Kidney (tissue), 14 donors: ENCODE data around the gene SYT7. TPM values are rescaled to one million over a fixed set of nuclear protein-coding genes. Genes with fewer than 3 reads are reported as not detected.

Source experiments
- DNase-seq, 5 donors: peaks; one replicate each; pipeline ENCODE4 v3.0.0-alpha.2; 2013 to 2020
- FAIRE-seq: peaks from 2 replicates; lab custom pipeline; 2012; peaks lifted over from hg19 to GRCh38; lab: Jason Lieb, UNC
- H3K27ac ChIP-seq, 2 donors: one replicate each; pipeline ENCODE4 v1.7.0; 2013; ENCODE audit warnings: low read depth in 2 of 2, low read length in 2 of 2, inconsistent platforms in 1 of 2
- H3K27me3 ChIP-seq: one replicate; pipeline ENCODE4 v1.7.1; 2013; ENCODE audit warnings: low read length, inconsistent platforms; ENCODE audit not compliant: control insufficient read depth, insufficient read depth
- H3K36me3 ChIP-seq, 3 donors: one replicate each; pipeline versions ENCODE4 v1.7.0 to v1.7.1; 2013; ENCODE audit warnings: low read length in 3 of 3, control low read depth in 1 of 3, inconsistent platforms in 1 of 3; ENCODE audit not compliant: insufficient read depth in 3 of 3, control insufficient read depth in 2 of 3
- H3K4me1 ChIP-seq, 3 donors: one replicate each; pipeline versions ENCODE4 v1.7.0 to v1.7.1; 2013; ENCODE audit warnings: low read length in 3 of 3, inconsistent platforms in 1 of 3, low read depth in 1 of 3; ENCODE audit not compliant: control insufficient read depth in 2 of 3, insufficient read depth in 2 of 3
- H3K4me3 ChIP-seq, 3 donors: one replicate each; pipeline versions ENCODE4 v1.7.0 to v1.8.1; 2013; ENCODE audit warnings: low read length in 3 of 3, control low read depth in 1 of 3, inconsistent platforms in 1 of 3
- H3K9ac ChIP-seq, 3 donors: one replicate each; pipeline versions ENCODE4 v1.7.0 to v1.7.1; 2013; ENCODE audit warnings: low read length in 3 of 3, control low read depth in 1 of 3, inconsistent platforms in 1 of 3
- H3K9me3 ChIP-seq, 3 donors: one replicate each; pipeline versions ENCODE4 v1.7.0 to v1.7.1; 2013; ENCODE audit warnings: low read length in 3 of 3, control low read depth in 1 of 3, inconsistent platforms in 1 of 3; ENCODE audit not compliant: control insufficient read depth in 2 of 3, insufficient read depth in 1 of 3
- intact Hi-C: fragments of 100-400 bp; cut with DNase I; formaldehyde crosslinking; loops from one replicate; pipeline ENCODE4 v1.11.1; 2022
- polyA plus RNA-seq: library from polyadenylated mRNA; stranded (reverse); fragments of 350-450 nt; fragmentation: Illumina TruSeq; extraction: RNeasy Lipid Tissue Mini Kit (QIAGEN cat#74804); gene quantifications from one replicate; pipeline ENCODE4 v1.2.3, GENCODE V29; 2014; ENCODE audit warnings: low read depth, low replicate concordance; ENCODE audit not compliant: insufficient read depth
- total RNA-seq: library from RNA; stranded (reverse); fragmentation: NEBNext Ultra II Directional; extraction: Animal tissue kit (Norgen Biotek cat#: 25700); gene quantifications from one replicate; pipeline ENCODE4 v1.2.1, GENCODE V29; 2021
- TF ChIP-seq, protein P1 (sequence below): IDR thresholded peaks from 3 replicates; pipeline ENCODE4 v1.5.1; 2012; ENCODE audit warnings: mild to moderate bottlenecking, moderate library complexity, borderline replicate concordance; ENCODE audit not compliant: insufficient read depth; ENCODE audit errors: extremely low read depth
- donor health status: control.
- donor health status: control.
- donor health status: control.
- donor health status: control.
- donor health status: control.
- donor health status: DM: yes; HTN: yes; CAD: no.
- donor health status: Normal renal cell carcinoma (clear cell type).

The SYT7 gene
- total and polyA plus RNA-seq, 2 donors from 2014 or later, result 5.7 to 6.7 TPM

DNA sequence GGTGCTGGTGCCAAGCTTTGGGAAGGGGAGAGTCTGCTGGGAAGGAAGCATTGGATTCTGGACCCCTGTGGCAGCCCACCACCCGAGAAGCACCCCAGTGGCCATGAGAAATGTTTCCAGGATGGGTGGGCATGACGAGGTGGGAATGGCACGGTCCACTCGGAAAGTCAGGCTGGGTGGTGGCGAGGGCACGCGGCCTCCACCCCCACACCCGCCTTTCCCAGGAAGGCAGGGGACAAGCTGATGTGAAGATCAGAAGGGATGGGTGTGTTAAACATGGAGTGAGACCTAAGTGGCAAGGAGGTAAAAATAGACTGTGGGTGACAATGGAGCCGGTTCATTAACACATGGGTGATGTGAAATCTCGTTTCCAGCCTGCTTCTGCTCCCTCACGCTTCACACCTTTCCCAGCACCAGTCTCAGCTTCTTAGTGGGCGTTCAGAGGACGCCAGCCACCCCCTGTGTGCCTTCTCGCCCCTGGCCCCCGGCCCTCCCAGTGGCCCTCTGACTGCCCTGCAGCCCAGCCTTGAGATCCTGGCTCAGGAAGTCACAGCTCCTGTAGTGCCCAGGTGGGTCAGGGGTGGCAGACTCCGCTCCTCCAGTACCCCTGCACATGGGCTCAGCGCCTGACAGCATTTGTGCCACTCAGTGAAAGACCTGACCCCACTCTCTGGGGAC, 44.7 kb downstream of the SYT7 start:
- DNase-seq (no peak), FAIRE-seq (no peak)
- peaks cover 0 to 8% (median 3%) of the 10 kb centered on the region in 3 donors for H3K4me1 ChIP-seq
- H3K9me3 ChIP-seq, result no peaks in the 10 kb centered on the region
- H3K4me3 ChIP-seq, result no peak overlapping the region
- intact Hi-C loops, result no loop called here
- TF ChIP-seq, protein P1, sequence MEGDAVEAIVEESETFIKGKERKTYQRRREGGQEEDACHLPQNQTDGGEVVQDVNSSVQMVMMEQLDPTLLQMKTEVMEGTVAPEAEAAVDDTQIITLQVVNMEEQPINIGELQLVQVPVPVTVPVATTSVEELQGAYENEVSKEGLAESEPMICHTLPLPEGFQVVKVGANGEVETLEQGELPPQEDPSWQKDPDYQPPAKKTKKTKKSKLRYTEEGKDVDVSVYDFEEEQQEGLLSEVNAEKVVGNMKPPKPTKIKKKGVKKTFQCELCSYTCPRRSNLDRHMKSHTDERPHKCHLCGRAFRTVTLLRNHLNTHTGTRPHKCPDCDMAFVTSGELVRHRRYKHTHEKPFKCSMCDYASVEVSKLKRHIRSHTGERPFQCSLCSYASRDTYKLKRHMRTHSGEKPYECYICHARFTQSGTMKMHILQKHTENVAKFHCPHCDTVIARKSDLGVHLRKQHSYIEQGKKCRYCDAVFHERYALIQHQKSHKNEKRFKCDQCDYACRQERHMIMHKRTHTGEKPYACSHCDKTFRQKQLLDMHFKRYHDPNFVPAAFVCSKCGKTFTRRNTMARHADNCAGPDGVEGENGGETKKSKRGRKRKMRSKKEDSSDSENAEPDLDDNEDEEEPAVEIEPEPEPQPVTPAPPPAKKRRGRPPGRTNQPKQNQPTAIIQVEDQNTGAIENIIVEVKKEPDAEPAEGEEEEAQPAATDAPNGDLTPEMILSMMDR, result no peak
- H3K27ac ChIP-seq, result no peak overlapping the region
- H3K27me3 ChIP-seq, result no peaks in the 10 kb centered on the region
- no peaks in the 10 kb centered on the region for H3K36me3 ChIP-seq
- no peak overlapping the region for H3K9ac ChIP-seq

DNA sequence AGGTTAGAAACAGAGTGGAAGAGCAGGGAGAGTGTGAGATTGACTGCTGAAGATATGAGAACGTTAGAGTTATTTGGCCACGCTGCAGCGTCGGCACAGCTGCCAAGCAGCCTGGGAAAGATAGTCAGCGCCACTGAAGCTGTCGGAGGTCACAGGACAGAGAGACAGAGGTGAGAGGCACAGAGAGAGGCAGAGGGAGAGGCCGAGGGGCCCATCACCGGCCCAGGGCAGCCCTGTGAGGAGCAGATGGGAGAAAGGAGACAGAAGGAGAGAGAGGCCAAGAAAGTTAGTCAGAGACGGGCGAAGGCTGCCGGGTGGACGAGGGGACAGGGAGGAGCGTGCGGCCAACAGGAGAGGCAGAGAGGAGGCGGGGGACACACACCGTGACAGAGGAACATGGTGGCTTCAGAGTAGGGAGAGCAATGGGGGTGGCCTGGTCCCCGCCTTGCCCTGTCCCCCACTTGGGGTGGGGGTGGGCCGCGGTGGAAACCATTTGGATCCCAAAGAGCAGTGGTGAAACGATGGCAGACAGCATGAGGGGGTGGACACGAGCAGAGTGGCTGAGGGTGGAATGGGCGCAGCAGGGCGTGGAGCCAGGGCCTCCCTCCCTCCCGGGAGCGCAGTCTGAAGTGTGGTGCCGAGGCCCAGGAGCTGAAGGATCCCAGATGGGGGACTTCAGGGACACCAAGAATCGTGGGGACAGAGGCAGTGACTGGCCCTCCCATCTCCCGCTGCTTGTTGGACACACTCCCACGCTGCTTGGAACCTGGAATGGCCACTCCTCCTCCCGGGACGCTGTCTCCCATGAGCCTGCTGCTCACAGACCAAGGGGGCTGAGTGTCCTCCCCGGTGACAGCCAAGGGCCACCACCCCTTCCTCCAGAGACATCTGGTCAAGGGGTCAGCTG, 45.7 kb downstream of the SYT7 start:
- no peaks in the 10 kb centered on the region for H3K9me3 ChIP-seq
- FAIRE-seq (no peak), DNase-seq (peak in 2 of 5 donors; percentile 61 to 72)
- TF ChIP-seq, protein P1, result no peak
- H3K9ac ChIP-seq, result no peak overlapping the region
- intact Hi-C loops, result no loop called here
- no peak overlapping the region for H3K4me3 ChIP-seq
- H3K4me1 ChIP-seq, result peaks cover 0 to 17% (median 12%) of the 10 kb centered on the region in 3 donors
- H3K36me3 ChIP-seq, result no peaks in the 10 kb centered on the region
- H3K27ac ChIP-seq, result no peak overlapping the region
- no peaks in the 10 kb centered on the region for H3K27me3 ChIP-seq

DNA sequence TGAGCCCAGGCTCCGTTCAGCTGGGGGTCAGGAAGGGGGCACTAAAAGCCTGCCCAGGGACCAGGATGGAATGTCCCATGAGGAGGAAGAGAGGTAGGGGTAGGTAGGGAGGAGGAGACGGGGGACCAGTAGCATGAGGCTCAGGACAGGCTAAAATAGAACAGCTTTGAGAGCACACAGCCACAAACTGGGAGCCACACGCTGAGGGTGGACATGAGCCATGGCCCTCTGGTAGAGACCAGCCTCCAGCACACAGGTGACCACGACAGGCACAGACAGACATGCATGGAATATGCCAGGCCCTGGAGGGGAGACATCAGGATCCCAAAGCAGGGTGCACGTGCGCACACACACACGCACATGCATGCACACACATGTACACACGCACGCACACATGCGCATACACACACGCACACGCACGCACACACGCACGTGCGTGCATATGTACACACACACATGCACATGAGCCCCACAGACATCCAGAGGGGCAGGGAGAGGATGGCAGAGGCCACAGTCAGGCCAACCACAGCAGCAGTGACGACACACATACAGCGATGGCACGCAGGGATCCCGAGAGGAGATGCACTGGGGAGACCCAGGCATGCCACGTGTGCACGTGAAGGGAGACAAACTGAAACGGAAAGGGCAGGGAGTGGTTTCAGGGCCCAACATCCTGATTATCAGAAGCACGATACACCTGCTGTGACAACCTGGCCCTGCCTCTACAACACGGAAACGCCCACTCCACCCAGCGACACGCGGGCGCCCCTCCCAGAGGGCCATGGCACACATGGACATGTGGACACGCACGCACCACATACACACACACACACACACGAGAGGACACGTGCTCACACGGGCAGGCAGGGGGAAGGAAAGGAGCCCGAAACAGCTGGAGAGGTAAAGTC, 46.6 kb downstream of the SYT7 start:
- no peak overlapping the region for H3K27ac ChIP-seq

More for the DNA sequence above, 46.6 kb downstream of the SYT7 start:
- no peak for DNase-seq
- Histone ChIP-seq H3K4me1 (peaks cover 0 to 27% (median 15%) of the 10 kb centered on the region in 3 donors), H3K9me3 (no peaks in the 10 kb centered on the region), H3K4me3 (no peak overlapping the region), H3K27me3 (no peaks in the 10 kb centered on the region), H3K9ac (no peak overlapping the region), H3K36me3 (no peaks in the 10 kb centered on the region)
- intact Hi-C loops, result no loop called here
- TF ChIP-seq, protein P1, result no peak
- no peak for FAIRE-seq
